Ramos (cell line): Measurements from ENCODE around the gene MAN2A2.
"Not testable (repeated sequence)": the region's sequence is repeated elsewhere in the genome, so short reads cannot be mapped to it uniquely, and the experiment has no call there.

Experiments used
- in situ Hi-C: fragments of 300-500 bp; cut with MboI; formaldehyde crosslinking; loops from one replicate; pipeline ENCODE4 v1.14.3; 2022; ENCODE audit warnings: low sequenced_read_pairs; ENCODE audit not compliant: unreplicated experiment

The MAN2A2 gene

GRCh38 chr15:90870354-90871138 is 32.6 kb upstream of the MAN2A2 start:
- in situ Hi-C loops = no loop called here

- in situ Hi-C loops = no loop called here
Measured at GRCh38 chr15:90871139-90871715, 31.9 kb upstream of the MAN2A2 start.

- in situ Hi-C loops = no loop called here
Measured at GRCh38 chr15:90871716-90872485, 31.2 kb upstream of the MAN2A2 start.

- in situ Hi-C loops = no loop called here
Measured at GRCh38 chr15:90872486-90873184, 30.5 kb upstream of the MAN2A2 start.

- in situ Hi-C loops = no loop called here
Measured at GRCh38 chr15:90873488-90873997, 29.6 kb upstream of the MAN2A2 start.

GRCh38 chr15:90873998-90874605 is 29.0 kb upstream of the MAN2A2 start:
- in situ Hi-C loops = no loop called here

GRCh38 chr15:90874986-90875385 is 28.1 kb upstream of the MAN2A2 start:
- in situ Hi-C loops = not testable (repeated sequence)

- in situ Hi-C loops = no loop called here
Measured at GRCh38 chr15:90875549-90875981, 27.5 kb upstream of the MAN2A2 start.

- in situ Hi-C loops = no loop called here
Measured at GRCh38 chr15:90876046-90876445, 27.1 kb upstream of the MAN2A2 start.

GRCh38 chr15:90876512-90877170 is 26.5 kb upstream of the MAN2A2 start:
- in situ Hi-C loops = no loop called here

- in situ Hi-C loops = no loop called here
Measured at GRCh38 chr15:90877315-90877714, 25.8 kb upstream of the MAN2A2 start.

- in situ Hi-C loops = no loop called here
Measured at GRCh38 chr15:90877996-90878395, 25.1 kb upstream of the MAN2A2 start.

- in situ Hi-C loops = no loop called here
Measured at GRCh38 chr15:90878660-90879059, 24.4 kb upstream of the MAN2A2 start.

- in situ Hi-C loops = loop anchor here (10.0 kb wide), 1 partner anchor 565 kb away; no protein-coding TSS in a partner anchor
Measured at GRCh38 chr15:90879730-90880366, 23.3 kb upstream of the MAN2A2 start.

GRCh38 chr15:90880381-90881145 is 22.5 kb upstream of the MAN2A2 start:
- in situ Hi-C loops = loop anchor here (10.0 kb wide), 1 partner anchor 566 kb away; no protein-coding TSS in a partner anchor

- in situ Hi-C loops = loop anchor here (10.0 kb wide), 1 partner anchor 567 kb away; no protein-coding TSS in a partner anchor
Measured at GRCh38 chr15:90881181-90881977, 21.7 kb upstream of the MAN2A2 start.
